GM12873 (cell line): ENCODE results near the gene NAPG.

ENCODE experiments used
- CTCF ChIP-seq: IDR thresholded peaks from 2 replicates; pipeline ENCODE4 v1.5.1; 2012; ENCODE audit warnings: low read depth, mild to moderate bottlenecking, moderate library complexity, low read length, control low read depth; ENCODE audit not compliant: insufficient read depth; ENCODE audit errors: missing control alignments

The NAPG gene

GRCh38 chr18:10522574-10522973, 3.3 kb upstream of the NAPG start:
- TF ChIP-seq CTCF, result no peak

GRCh38 chr18:10523544-10523943, 2.3 kb upstream of the NAPG start:
- TF ChIP-seq CTCF, result no peak

GRCh38 chr18:10524507-10525370, 1.1 kb upstream of the NAPG start:
- TF ChIP-seq CTCF, result no peak

- TF ChIP-seq CTCF, result no peak
Measured at GRCh38 chr18:10525371-10525691, 496 bp upstream of the NAPG start.

GRCh38 chr18:10526561-10526949, 728 bp downstream of the NAPG start:
- no peak for TF ChIP-seq CTCF

GRCh38 chr18:10528439-10528838, 2.6 kb downstream of the NAPG start:
- no peak for TF ChIP-seq CTCF

GRCh38 chr18:10530002-10530401, 4.2 kb downstream of the NAPG start:
- no peak for TF ChIP-seq CTCF
